NB4 (cell line): ENCODE measurements around the gene CACNA1A.

Source experiments
- CTCF ChIP-seq: IDR thresholded peaks from one replicate; pipeline ENCODE4 v1.5.1; 2012; ENCODE audit warnings: low read depth, low read length
- POLR2A ChIP-seq: IDR thresholded peaks from 2 replicates; pipeline ENCODE4 v1.6.1; 2011; ENCODE audit warnings: mild to moderate bottlenecking; ENCODE audit not compliant: insufficient read length; ENCODE audit errors: extremely low read depth

GRCh38 chr19:13362668-13363067 lies 143.6 kb downstream of the CACNA1A start:
- no peak for TF ChIP-seq CTCF
- no peak for TF ChIP-seq POLR2A
